HFFc6 (cell line): ENCODE measurements around the gene LRRC38. TPM values are rescaled to one million over a fixed set of nuclear protein-coding genes. Genes with fewer than 3 reads are reported as not detected.

Source experiments
- DNase-seq: peaks from one replicate; pipeline ENCODE4 v3.0.0-alpha.2; 2018
- H3K27ac Mint-ChIP-seq: 2 replicates; pipeline ENCODE4 v1.8.0; 2020; ENCODE audit warnings: mild to moderate bottlenecking, mixed read lengths
- H3K27me3 Mint-ChIP-seq: 2 replicates; pipeline ENCODE4 v1.8.0; 2021; ENCODE audit warnings: mild to moderate bottlenecking, moderate library complexity, mixed read lengths; ENCODE audit not compliant: insufficient read depth
- H3K36me3 Mint-ChIP-seq: 2 replicates; pipeline ENCODE4 v1.8.0; 2021; ENCODE audit warnings: low read depth, mixed read lengths
- H3K4me1 Mint-ChIP-seq: 2 replicates; pipeline ENCODE4 v1.8.0; 2020; ENCODE audit warnings: low read depth, mixed read lengths
- H3K4me3 Mint-ChIP-seq: 2 replicates; pipeline ENCODE4 v1.8.0; 2020; ENCODE audit warnings: mild to moderate bottlenecking, moderate library complexity, mixed read lengths
- H3K9me3 Mint-ChIP-seq: 2 replicates; pipeline ENCODE4 v1.8.0; 2020; ENCODE audit warnings: mild to moderate bottlenecking, mixed read lengths
- total RNA-seq, 6 experiments: library from RNA; stranded (reverse); fragmentation: NEBNext Ultra II Directional; extraction: Animal tissue kit (Norgen Biotek cat#: 25700); gene quantifications; 2 replicates in 1 of 6; 3 replicates in 5 of 6; pipeline ENCODE4 v1.2.3, GENCODE V29; 2021
- TF ChIP-seq, protein P1 (sequence below): fragments of 200-600 bp; sonication (generic); IDR thresholded peaks from 2 replicates; pipeline ENCODE4 v1.5.0; 2021; ENCODE audit warnings: antibody characterized with exemption, mild to moderate bottlenecking

LRRC38 gene
- total RNA-seq, 6 experiments from 2014 or later: not detected

DNA sequence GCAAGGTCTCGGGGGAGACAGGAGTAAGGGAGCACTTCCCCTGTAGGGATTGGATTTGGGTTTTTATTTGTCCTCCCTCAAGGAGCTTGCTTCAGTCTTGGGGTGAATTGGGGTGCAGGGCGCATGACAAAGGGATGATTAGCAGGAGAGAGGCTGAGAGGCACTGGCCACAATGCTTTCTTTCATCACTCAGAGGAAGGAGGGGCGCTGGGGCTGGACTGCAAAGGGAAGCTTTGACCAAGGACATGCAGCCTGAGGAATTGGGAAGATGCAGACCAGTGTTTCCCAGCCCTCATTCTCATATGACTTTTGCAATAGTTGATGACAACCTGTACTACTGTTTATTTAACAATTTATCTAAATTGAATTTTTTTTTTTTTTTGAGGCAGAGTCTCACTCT is 35.7 kb upstream of the LRRC38 start:
- Mint-ChIP-seq H3K4me1 (no peaks in the 10 kb centered on the region), H3K27ac (no peak overlapping the region), H3K36me3 (no peaks in the 10 kb centered on the region), H3K27me3 (peaks cover 6% of the 10 kb centered on the region), H3K9me3 (peaks cover 36% of the 10 kb centered on the region), H3K4me3 (no peak overlapping the region)
- no peak for DNase-seq
- TF ChIP-seq, protein P1, sequence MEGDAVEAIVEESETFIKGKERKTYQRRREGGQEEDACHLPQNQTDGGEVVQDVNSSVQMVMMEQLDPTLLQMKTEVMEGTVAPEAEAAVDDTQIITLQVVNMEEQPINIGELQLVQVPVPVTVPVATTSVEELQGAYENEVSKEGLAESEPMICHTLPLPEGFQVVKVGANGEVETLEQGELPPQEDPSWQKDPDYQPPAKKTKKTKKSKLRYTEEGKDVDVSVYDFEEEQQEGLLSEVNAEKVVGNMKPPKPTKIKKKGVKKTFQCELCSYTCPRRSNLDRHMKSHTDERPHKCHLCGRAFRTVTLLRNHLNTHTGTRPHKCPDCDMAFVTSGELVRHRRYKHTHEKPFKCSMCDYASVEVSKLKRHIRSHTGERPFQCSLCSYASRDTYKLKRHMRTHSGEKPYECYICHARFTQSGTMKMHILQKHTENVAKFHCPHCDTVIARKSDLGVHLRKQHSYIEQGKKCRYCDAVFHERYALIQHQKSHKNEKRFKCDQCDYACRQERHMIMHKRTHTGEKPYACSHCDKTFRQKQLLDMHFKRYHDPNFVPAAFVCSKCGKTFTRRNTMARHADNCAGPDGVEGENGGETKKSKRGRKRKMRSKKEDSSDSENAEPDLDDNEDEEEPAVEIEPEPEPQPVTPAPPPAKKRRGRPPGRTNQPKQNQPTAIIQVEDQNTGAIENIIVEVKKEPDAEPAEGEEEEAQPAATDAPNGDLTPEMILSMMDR: no peak

DNA sequence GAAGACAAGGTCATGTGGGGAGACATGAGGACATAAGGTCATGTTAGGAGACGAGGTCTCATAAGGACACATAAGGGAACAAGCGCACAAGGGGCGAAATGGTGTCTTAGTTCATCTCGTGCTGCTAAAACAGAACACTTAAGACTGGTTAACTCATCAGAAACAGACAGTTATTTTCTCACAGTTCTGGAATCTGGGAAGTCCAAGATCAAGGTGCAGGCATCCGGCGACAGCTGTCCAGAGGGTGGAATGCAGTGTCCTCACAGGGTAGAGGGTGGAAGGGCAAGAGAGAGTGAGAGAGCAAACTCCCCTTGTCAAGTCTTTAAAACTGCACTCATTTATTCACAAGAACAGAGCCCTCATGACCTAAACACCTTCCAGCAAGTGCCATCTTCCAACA is 35.2 kb upstream of the LRRC38 start:
- H3K27ac Mint-ChIP-seq: no peak overlapping the region
- peaks cover 41% of the 10 kb centered on the region for H3K9me3 Mint-ChIP-seq
- TF ChIP-seq, protein P1: no peak
- no peaks in the 10 kb centered on the region for H3K36me3 Mint-ChIP-seq
- H3K4me3 Mint-ChIP-seq: no peak overlapping the region
- H3K4me1 Mint-ChIP-seq: no peaks in the 10 kb centered on the region
- DNase-seq: no peak
- H3K27me3 Mint-ChIP-seq: peaks cover 6% of the 10 kb centered on the region

DNA sequence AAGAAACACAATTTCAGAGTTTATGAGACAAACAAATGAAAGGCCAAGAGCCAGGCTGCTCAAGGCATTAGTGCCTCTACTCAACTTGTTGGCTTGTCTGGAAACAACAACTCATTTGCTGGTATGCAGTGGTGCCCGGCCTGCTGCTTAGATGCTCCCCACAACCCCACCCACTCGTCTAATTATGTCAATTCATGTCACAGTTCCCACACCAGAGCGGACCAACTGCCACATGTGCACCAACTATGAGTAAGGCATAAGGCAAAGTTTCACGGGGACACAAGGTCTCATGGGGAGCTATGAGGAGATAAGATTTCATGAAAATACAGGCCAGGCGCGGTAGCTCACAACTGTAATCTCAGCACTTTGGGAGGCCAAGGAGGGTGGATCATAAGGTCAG is 34.5 kb upstream of the LRRC38 start:
- Mint-ChIP-seq H3K4me1 (no peaks in the 10 kb centered on the region), H3K27ac (no peak overlapping the region), H3K4me3 (no peak overlapping the region), H3K9me3 (peaks cover 45% of the 10 kb centered on the region), H3K27me3 (peaks cover 6% of the 10 kb centered on the region), H3K36me3 (no peaks in the 10 kb centered on the region)
- no peak for DNase-seq
- TF ChIP-seq, protein P1: no peak

DNA sequence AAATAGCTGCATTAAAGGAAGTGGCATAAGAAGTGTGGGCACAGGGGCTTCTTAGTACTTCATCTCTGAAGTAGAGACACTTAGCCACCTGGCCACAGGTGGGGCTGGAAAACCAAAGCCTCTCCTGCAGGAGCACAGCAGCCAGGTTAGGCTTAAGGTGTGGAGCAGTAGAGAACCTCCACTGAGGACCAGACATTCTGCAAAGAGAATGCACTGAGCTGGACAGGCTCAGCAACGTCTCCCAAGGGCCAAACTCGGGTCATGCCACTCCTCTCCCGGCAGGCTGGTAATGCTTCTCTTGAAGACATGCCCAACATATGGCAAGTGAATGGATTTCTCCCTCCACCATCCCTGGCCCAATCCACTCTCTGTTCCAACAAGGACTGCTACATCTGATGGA is 33.0 kb upstream of the LRRC38 start:
- peaks cover 49% of the 10 kb centered on the region for H3K9me3 Mint-ChIP-seq
- TF ChIP-seq, protein P1: no peak
- no peak for DNase-seq
- H3K36me3 Mint-ChIP-seq: no peaks in the 10 kb centered on the region
- H3K27ac Mint-ChIP-seq: no peak overlapping the region
- no peaks in the 10 kb centered on the region for H3K4me1 Mint-ChIP-seq
- H3K27me3 Mint-ChIP-seq: peaks cover 6% of the 10 kb centered on the region
- H3K4me3 Mint-ChIP-seq: no peak overlapping the region

DNA sequence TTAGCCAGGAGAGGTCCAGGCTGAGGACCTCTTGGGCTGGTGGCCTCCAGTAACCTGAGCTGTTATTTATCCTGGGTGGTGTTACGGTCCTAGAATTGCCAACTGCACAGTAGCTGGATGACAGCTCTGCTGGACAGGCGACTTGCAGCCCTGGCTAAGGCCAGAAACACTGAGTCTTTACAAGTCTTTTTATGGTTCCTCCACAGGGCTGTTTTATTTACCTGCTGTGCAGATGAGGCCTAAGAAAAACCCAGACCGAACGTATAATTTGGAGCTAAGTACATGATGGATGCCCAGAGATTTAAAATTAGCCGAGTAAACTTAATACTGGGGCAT is 30.4 kb upstream of the LRRC38 start:
- TF ChIP-seq, protein P1: no peak
- Mint-ChIP-seq H3K27me3 (peaks cover 6% of the 10 kb centered on the region), H3K4me3 (no peak overlapping the region), H3K27ac (no peak overlapping the region), H3K4me1 (no peaks in the 10 kb centered on the region), H3K9me3 (peaks cover 69% of the 10 kb centered on the region), H3K36me3 (no peaks in the 10 kb centered on the region)
- no peak for DNase-seq
